Stimulated activated naive CD4-positive, alpha-beta T cell treated with Interleukin-2 at 50 U/mL for 16 hours (primary cell): Measurements from ENCODE around the gene IRGM.

Experiments used
- DNase-seq: peaks from one replicate; lab custom pipeline; 2025; lab: John Stamatoyannopoulos, UW

The IRGM gene

DNA sequence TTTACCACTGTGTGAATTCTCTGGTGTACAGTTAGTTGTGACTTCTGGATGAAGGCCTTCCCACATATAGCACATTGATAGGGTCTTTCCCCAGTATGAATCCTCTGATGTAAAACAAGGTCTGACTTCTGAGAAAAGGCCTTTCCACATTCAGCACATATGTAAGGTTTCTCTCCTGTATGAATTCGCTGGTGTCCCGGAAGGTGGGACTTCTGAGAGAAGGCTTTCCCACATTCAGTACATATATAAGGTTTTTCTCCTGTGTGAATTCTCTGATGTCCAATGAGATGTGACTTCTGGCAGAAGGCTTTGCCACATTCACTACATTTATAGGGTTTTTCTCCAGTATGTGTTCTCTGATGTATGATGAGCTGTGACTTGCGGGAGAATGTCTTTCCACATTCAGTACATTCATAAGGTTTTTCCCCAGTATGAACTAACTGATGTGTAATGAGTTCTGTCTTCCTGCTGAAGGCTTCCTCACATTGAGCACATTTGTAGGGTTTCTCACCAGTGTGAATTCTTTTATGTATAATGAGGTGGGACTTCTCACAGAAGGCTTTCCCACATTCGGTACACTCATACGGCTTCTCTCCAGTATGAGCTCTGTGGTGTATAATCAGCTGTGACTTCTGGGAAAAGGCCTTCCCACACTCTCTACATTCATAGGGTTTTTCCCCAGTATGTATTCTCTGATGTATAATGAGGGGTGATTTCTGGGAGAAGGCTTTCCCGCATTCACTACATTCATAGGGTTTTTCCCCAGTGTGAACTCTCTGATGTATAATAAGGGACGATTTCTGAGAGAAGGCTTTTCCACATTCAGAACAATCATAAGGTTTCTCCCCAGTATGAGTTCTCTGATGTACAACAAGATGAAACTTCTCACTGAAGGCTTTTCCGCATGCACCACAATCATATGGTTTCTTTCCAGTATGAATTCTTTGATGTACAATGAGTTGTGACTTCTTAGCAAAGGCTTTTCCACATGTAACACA lies 49.4 kb downstream of the IRGM start:
- DNase-seq: no peak
